Measurements from ENCODE around the gene MRFAP1L1. TPM values are rescaled to one million over a fixed set of nuclear protein-coding genes. Genes with fewer than 3 reads are reported as not detected.

MRFAP1L1 gene
- total RNA-seq, 1 experiment from 2014 or later, result 57.7 TPM

- Histone ChIP-seq H3K9me3 (ENCODE audit: control insufficient read depth, low read depth, low read length) (no peaks in the 10 kb centered on the region), H3K9ac (ENCODE audit: extremely low read depth, insufficient read length, low read length) (no peak overlapping the region), H2BK20ac (ENCODE audit: low read depth, low read length, poor library complexity, severe bottlenecking) (no peak overlapping the region), H3T11ph (ENCODE audit: low read length) (no peak overlapping the region), H3K27me3 (ENCODE audit: insufficient read depth, low read length) (no peaks in the 10 kb centered on the region; the same call in 1 of the 2 replicates), H3K4me2 (ENCODE audit: insufficient read depth, insufficient read length, low read length) (no peak overlapping the region), H3K23ac (ENCODE audit: insufficient read length, low read depth, low read length) (no peak overlapping the region), H4K20me1 (ENCODE audit: control insufficient read depth, insufficient read depth, insufficient read length) (no peaks in the 10 kb centered on the region), H4K8ac (replicated peaks; ENCODE audit: insufficient read length, low read depth, low read length) (no peak overlapping the region), H4K91ac (ENCODE audit: insufficient read length, low read depth, low read length) (no peak overlapping the region), H3K23me2 (ENCODE audit: insufficient read length, low read depth, low read length, poor library complexity, severe bottlenecking) (peaks cover 9% of the 10 kb centered on the region), H2BK12ac (ENCODE audit: insufficient read length, low read depth, low read length) (no peak overlapping the region), H3K79me2 (ENCODE audit: insufficient read depth, low read length) (peaks cover 8% of the 10 kb centered on the region; the same call in 1 of the 2 replicates), H2BK15ac (ENCODE audit: low read depth, low read length) (no peak overlapping the region), H3K4me1 (ENCODE audit: insufficient read depth, low read length) (peaks cover 2% of the 10 kb centered on the region; the same call in 1 of the 2 replicates), H2AFZ (ENCODE audit: low read length) (no peak overlapping the region), H3K14ac (ENCODE audit: insufficient read depth, low read length) (no peak overlapping the region), H3K79me1 (ENCODE audit: insufficient read depth, low read depth, low read length, poor library complexity, severe bottlenecking) (no peaks in the 10 kb centered on the region), H3K18ac (ENCODE audit: insufficient read length, low read depth, low read length) (no peak overlapping the region), H2BK120ac (ENCODE audit: low read depth, low read length, poor library complexity, severe bottlenecking) (no peak overlapping the region), H2AK5ac (ENCODE audit: insufficient read length, low read length) (no peak overlapping the region), H2BK5ac (ENCODE audit: insufficient read length, low read length) (no peak overlapping the region), H4K5ac (ENCODE audit: insufficient read length, low read depth, low read length) (no peak overlapping the region), H3K56ac (ENCODE audit: insufficient read length, low read depth, low read length) (no peak overlapping the region), H3K4ac (ENCODE audit: low read depth, low read length) (no peak overlapping the region), H3K27ac (ENCODE audit: insufficient read length, low read depth, low read length) (no peak overlapping the region)
- peaks cover 14% of the 10 kb centered on the region for H3K27me3 Mint-ChIP-seq (ENCODE audit: low read depth)
- peaks cover 2 to 3% of the 10 kb centered on the region in 2 experiments; a peak in 2 of 5 replicates for H3K9me3 Mint-ChIP-seq
- H3K27ac Mint-ChIP-seq, result no peak overlapping the region
- no CpG with 5 or more reads among the region's 7 CpGs for WGBS (ENCODE audit: extremely low coverage, insufficient read length, low lambda C conversion rate)
- peaks cover 9 to 23% of the 10 kb centered on the region in 2 experiments for H3K4me1 Mint-ChIP-seq
- DNase-seq, result no peak
- peaks cover 2 to 3% (median 3%) of the 10 kb centered on the region in 3 experiments; a peak in 3 of 7 replicates for H3K36me3 Mint-ChIP-seq (ENCODE audit: insufficient read depth in 1 of 3, low read depth in 3 of 3)
- no peak for TF ChIP-seq CTCF (conservative IDR thresholded peaks at IDR 0.05)
- peak overlapping the region in 1 of 2 experiments; percentile 6; a peak in 1 of 5 replicates for H3K4me3 Mint-ChIP-seq
Observed at GRCh38 chr4:6718932-6719610, 9.4 kb upstream of the MRFAP1L1 start.
